IPS DF 6.9 (cell line): Measurements from ENCODE around the gene ANTXRL.
A peak's percentile ranks its signal among the peaks of the same experiment; 100 is the strongest.
"Not testable (repeated sequence)": the region's sequence is repeated elsewhere in the genome, so short reads cannot be mapped to it uniquely, and the experiment has no call there.

Experiments
- DNase-seq: peaks from one replicate; pipeline ENCODE4 v3.0.0-alpha.2; 2013; ENCODE audit warnings: low read depth, low spot score
- H3K27ac ChIP-seq: one replicate; pipeline ENCODE4 v1.5.1; 2013; ENCODE audit warnings: low read length, control low read depth
- H3K27me3 ChIP-seq: 2 replicates; pipeline ENCODE4 v1.6.1; 2013; ENCODE audit warnings: mild to moderate bottlenecking, low read length; ENCODE audit not compliant: control insufficient read depth, insufficient read depth
- H3K36me3 ChIP-seq: 2 replicates; pipeline ENCODE4 v1.6.1; 2013; ENCODE audit warnings: low read length; ENCODE audit not compliant: control insufficient read depth, insufficient read depth
- H3K4me1 ChIP-seq: 2 replicates; pipeline ENCODE4 v1.6.1; 2013; ENCODE audit warnings: low read length; ENCODE audit not compliant: control insufficient read depth, insufficient read depth
- H3K4me3 ChIP-seq: 2 replicates; pipeline ENCODE4 v1.5.1; 2013; ENCODE audit warnings: mild to moderate bottlenecking, low read length
- H3K9me3 ChIP-seq: 2 replicates; pipeline ENCODE4 v1.6.1; 2013; ENCODE audit warnings: low read length, inconsistent platforms; ENCODE audit not compliant: control insufficient read depth, insufficient read depth
- WGBS: extraction: QIAGEN DNeasy Blood & Tissue Kit; methylation state at CpG from one replicate; pipeline ENCODE4 v1.1.7; 2013; ENCODE audit warnings: mixed read lengths, missing lambda C conversion rate; ENCODE audit not compliant: insufficient read length, insufficient coverage; 5-methylcytosine and 5-hydroxymethylcytosine counted together

ANTXRL gene

GRCh38 chr10:46310851-46311250 lies 24.1 kb downstream of the ANTXRL start:
- Histone ChIP-seq H3K9me3 (no peaks in the 10 kb centered on the region), H3K27ac (no peak overlapping the region), H3K4me3 (no peak overlapping the region), H3K36me3 (no peaks in the 10 kb centered on the region), H3K27me3 (no peaks in the 10 kb centered on the region), H3K4me1 (peaks cover 1% of the 10 kb centered on the region)
- DNase-seq: no peak
- no CpG with 5 or more reads among the region's 6 CpGs for WGBS

GRCh38 chr10:46311501-46311951 lies 24.7 kb downstream of the ANTXRL start:
- Histone ChIP-seq H3K36me3 (no peaks in the 10 kb centered on the region), H3K4me1 (peaks cover 1% of the 10 kb centered on the region), H3K27ac (no peak overlapping the region), H3K9me3 (no peaks in the 10 kb centered on the region), H3K27me3 (no peaks in the 10 kb centered on the region), H3K4me3 (no peak overlapping the region)
- DNase-seq: no peak
- WGBS: no CpG with 5 or more reads among the region's 7 CpGs

GRCh38 chr10:46311961-46312431 lies 25.2 kb downstream of the ANTXRL start:
- H3K36me3 ChIP-seq, H3K27me3 ChIP-seq, H3K9me3 ChIP-seq, H3K27ac ChIP-seq, H3K4me1 ChIP-seq, DNase-seq, H3K4me3 ChIP-seq: not testable (repeated sequence)
- no CpG with 5 or more reads among the region's 9 CpGs for WGBS

GRCh38 chr10:46312953-46313352 lies 26.2 kb downstream of the ANTXRL start:
- Histone ChIP-seq H3K36me3 (no peaks in the 10 kb centered on the region), H3K4me1 (peaks cover 1% of the 10 kb centered on the region; the same call in 1 of the 2 replicates), H3K27me3 (no peaks in the 10 kb centered on the region), H3K9me3 (no peaks in the 10 kb centered on the region), H3K4me3 (no peak overlapping the region), H3K27ac (no peak overlapping the region)
- no peak for DNase-seq
- no CpG with 5 or more reads among the region's 3 CpGs for WGBS

GRCh38 chr10:46314071-46314470 lies 27.3 kb downstream of the ANTXRL start:
- peaks cover 1% of the 10 kb centered on the region; the same call in 1 of the 2 replicates for H3K4me1 ChIP-seq
- DNase-seq: no peak

GRCh38 chr10:46315071-46315860 lies 28.5 kb downstream of the ANTXRL start:
- not testable (repeated sequence) for H3K9me3 ChIP-seq, H3K4me3 ChIP-seq, H3K36me3 ChIP-seq, H3K27ac ChIP-seq, H3K4me1 ChIP-seq, H3K27me3 ChIP-seq
- no CpG with 5 or more reads among the region's 10 CpGs for WGBS
- DNase-seq: peak; percentile 22

More at GRCh38 chr10:46314071-46314470, 27.3 kb downstream of the ANTXRL start:
- no CpG with 5 or more reads among the region's 8 CpGs for WGBS
- no peak overlapping the region for H3K27ac ChIP-seq
- H3K9me3 ChIP-seq: no peaks in the 10 kb centered on the region
- no peak overlapping the region for H3K4me3 ChIP-seq
- no peaks in the 10 kb centered on the region for H3K27me3 ChIP-seq
- no peaks in the 10 kb centered on the region for H3K36me3 ChIP-seq

GRCh38 chr10:46317370-46317769 lies 30.6 kb downstream of the ANTXRL start:
- no peak overlapping the region for H3K4me3 ChIP-seq
- WGBS: no CpG with 5 or more reads among the region's 5 CpGs

GRCh38 chr10:46317889-46318288 lies 31.1 kb downstream of the ANTXRL start:
- Histone ChIP-seq H3K4me3 (no peak overlapping the region), H3K27me3 (no peaks in the 10 kb centered on the region), H3K4me1 (peaks cover 1% of the 10 kb centered on the region; the same call in 1 of the 2 replicates), H3K36me3 (no peaks in the 10 kb centered on the region), H3K27ac (no peak overlapping the region), H3K9me3 (no peaks in the 10 kb centered on the region)
- DNase-seq: no peak
- WGBS: no CpG with 5 or more reads among the region's 2 CpGs

More at GRCh38 chr10:46317370-46317769, 30.6 kb downstream of the ANTXRL start:
- DNase-seq: no peak
- Histone ChIP-seq H3K4me1 (peaks cover 1% of the 10 kb centered on the region; the same call in 1 of the 2 replicates), H3K27me3 (no peaks in the 10 kb centered on the region), H3K36me3 (no peaks in the 10 kb centered on the region), H3K9me3 (no peaks in the 10 kb centered on the region), H3K27ac (no peak overlapping the region)

- no peak for DNase-seq
- H3K4me1 ChIP-seq: peaks cover 1% of the 10 kb centered on the region; the same call in 1 of the 2 replicates
- H3K4me3 ChIP-seq: no peak overlapping the region
- H3K27ac ChIP-seq: no peak overlapping the region
- H3K27me3 ChIP-seq: no peaks in the 10 kb centered on the region
- no CpG with 5 or more reads among the region's 4 CpGs for WGBS
- no peaks in the 10 kb centered on the region for H3K9me3 ChIP-seq
- no peaks in the 10 kb centered on the region for H3K36me3 ChIP-seq
Observed at GRCh38 chr10:46318799-46319198, 32.0 kb downstream of the ANTXRL start.

- Histone ChIP-seq H3K4me3 (no peak overlapping the region), H3K27ac (no peak overlapping the region), H3K36me3 (no peaks in the 10 kb centered on the region), H3K9me3 (no peaks in the 10 kb centered on the region), H3K4me1 (peaks cover 1% of the 10 kb centered on the region; the same call in 1 of the 2 replicates), H3K27me3 (no peaks in the 10 kb centered on the region)
- no peak for DNase-seq
- no CpG with 5 or more reads among the region's 3 CpGs for WGBS
Observed at GRCh38 chr10:46319389-46319788, 32.6 kb downstream of the ANTXRL start.
